ENCODE data around the gene RHEB.

DNA sequence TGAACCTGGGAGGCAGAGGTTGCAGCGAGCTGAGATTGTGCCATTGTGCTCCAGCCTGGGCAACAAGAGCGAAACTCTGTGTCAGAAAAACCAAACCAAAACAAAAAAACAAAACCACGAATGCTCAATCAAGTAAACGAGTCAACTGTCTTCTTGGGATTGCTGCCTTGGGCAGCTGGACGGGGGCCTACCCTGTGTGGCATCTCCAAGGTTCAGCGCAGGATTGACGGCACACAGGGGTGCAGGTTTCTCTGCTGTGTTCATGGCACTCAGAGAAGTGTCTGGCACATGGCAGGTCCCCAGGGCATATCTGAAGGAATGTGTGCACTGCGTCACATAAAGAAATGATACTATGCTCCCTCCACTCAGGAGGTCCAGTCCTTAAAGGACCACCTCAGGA, 54.5 kb downstream of the RHEB start:
- TF ChIP-seq CTCF (IDR thresholded peaks at IDR 0.05) (no peak), ZFX (IDR thresholded peaks at IDR 0.05; ENCODE audit: borderline replicate concordance) (no peak)
